K562 (cell line): ENCODE measurements around the gene C3orf70. TPM values are rescaled to one million over a fixed set of nuclear protein-coding genes. Genes with fewer than 3 reads are reported as not detected.

Source experiments
- KAT8 ChIP-seq: fragments of 450-650 bp; IDR thresholded peaks from 2 replicates; pipeline ENCODE4 v1.6.1; 2016; ENCODE audit warnings: low read depth, mild to moderate bottlenecking
- MYNN ChIP-seq, 2 experiments: sonication (generic); formaldehyde crosslinking in 1 of 2; IDR thresholded peaks; 2 replicates each; pipeline versions ENCODE4 v1.5.0 to v1.6.1; 2016 to 2020; ENCODE audit warnings: antibody characterized with exemption in 1 of 2, missing genetic modification reagents in 1 of 2
- ZNF507 ChIP-seq: conservative IDR thresholded peaks from 2 replicates; pipeline ENCODE4 v1.6.1; 2017; ENCODE audit warnings: missing genetic modification characterization, missing compliant biosample characterization
- ZNF584 ChIP-seq: fragments of 200-800 bp; sonication (Bioruptor generic); IDR thresholded peaks from 2 replicates; pipeline ENCODE4 v1.6.1; 2016; ENCODE audit warnings: low read depth, mild to moderate bottlenecking, missing genetic modification characterization, missing compliant biosample characterization
- polyA plus RNA-seq, 8 experiments: library from polyadenylated mRNA; depleted of rRNA in 4 of 8; stranded (reverse) in 5 of 8; unstranded in 3 of 8; fragments of >200 nt; fragmentation: Nextera tagmentation in 2 of 8; fragmentation: Illumina TruSeq in 1 of 8; extraction: Ambion mirVana in 2 of 8; extraction: Trizol in 1 of 8; gene quantifications; 2 replicates each; pipeline versions ENCODE4 v1.2.1 to v1.2.3, GENCODE V29; 2011 to 2014; ENCODE audit warnings: inconsistent platforms in 1 of 8, missing spikeins in 1 of 8
- total RNA-seq, 7 experiments: library from RNA; depleted of rRNA in 6 of 7; stranded (reverse); fragments of >200 nt in 6 of 7; fragmentation: Illumina TruSeq in 2 of 7; extraction: Trizol in 2 of 7; gene quantifications; 2 replicates each; pipeline versions ENCODE4 v1.2.1 to v1.2.3, GENCODE V29; 2011 to 2021; ENCODE audit warnings: low replicate concordance in 1 of 7
- TF ChIP-seq, protein P1 (sequence below): fragments of 450-650 bp; IDR thresholded peaks from 2 replicates; pipeline ENCODE4 v1.6.1; 2016; ENCODE audit warnings: mild to moderate bottlenecking, moderate library complexity

Gene C3orf70
- total and polyA plus RNA-seq, 9 of the 15 experiments (the other 6 are each of a cell fraction or from before 2014, with no cell fraction given), result 0.01 to 0.04 (median 0.03) TPM; not detected in 6

DNA sequence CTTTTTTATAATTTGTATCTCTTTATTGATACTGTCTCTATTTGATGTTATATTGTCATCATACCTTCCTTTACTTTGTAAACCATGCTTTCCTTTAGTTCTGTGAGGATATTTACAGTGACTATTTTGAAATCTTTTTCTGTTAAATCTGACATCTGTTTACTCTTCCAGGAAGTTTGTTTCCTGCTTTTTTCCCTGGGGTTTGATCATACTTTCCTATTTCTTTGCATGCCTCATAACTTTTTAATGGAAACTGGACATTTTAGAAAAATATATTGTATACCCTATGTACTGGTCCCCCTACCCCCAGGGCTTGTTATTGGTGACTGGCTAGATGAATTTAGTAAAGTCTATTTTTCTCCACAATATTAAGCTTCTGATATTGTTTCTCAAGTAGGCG is 115.1 kb downstream of the C3orf70 start (continued):
- TF ChIP-seq, protein P1, sequence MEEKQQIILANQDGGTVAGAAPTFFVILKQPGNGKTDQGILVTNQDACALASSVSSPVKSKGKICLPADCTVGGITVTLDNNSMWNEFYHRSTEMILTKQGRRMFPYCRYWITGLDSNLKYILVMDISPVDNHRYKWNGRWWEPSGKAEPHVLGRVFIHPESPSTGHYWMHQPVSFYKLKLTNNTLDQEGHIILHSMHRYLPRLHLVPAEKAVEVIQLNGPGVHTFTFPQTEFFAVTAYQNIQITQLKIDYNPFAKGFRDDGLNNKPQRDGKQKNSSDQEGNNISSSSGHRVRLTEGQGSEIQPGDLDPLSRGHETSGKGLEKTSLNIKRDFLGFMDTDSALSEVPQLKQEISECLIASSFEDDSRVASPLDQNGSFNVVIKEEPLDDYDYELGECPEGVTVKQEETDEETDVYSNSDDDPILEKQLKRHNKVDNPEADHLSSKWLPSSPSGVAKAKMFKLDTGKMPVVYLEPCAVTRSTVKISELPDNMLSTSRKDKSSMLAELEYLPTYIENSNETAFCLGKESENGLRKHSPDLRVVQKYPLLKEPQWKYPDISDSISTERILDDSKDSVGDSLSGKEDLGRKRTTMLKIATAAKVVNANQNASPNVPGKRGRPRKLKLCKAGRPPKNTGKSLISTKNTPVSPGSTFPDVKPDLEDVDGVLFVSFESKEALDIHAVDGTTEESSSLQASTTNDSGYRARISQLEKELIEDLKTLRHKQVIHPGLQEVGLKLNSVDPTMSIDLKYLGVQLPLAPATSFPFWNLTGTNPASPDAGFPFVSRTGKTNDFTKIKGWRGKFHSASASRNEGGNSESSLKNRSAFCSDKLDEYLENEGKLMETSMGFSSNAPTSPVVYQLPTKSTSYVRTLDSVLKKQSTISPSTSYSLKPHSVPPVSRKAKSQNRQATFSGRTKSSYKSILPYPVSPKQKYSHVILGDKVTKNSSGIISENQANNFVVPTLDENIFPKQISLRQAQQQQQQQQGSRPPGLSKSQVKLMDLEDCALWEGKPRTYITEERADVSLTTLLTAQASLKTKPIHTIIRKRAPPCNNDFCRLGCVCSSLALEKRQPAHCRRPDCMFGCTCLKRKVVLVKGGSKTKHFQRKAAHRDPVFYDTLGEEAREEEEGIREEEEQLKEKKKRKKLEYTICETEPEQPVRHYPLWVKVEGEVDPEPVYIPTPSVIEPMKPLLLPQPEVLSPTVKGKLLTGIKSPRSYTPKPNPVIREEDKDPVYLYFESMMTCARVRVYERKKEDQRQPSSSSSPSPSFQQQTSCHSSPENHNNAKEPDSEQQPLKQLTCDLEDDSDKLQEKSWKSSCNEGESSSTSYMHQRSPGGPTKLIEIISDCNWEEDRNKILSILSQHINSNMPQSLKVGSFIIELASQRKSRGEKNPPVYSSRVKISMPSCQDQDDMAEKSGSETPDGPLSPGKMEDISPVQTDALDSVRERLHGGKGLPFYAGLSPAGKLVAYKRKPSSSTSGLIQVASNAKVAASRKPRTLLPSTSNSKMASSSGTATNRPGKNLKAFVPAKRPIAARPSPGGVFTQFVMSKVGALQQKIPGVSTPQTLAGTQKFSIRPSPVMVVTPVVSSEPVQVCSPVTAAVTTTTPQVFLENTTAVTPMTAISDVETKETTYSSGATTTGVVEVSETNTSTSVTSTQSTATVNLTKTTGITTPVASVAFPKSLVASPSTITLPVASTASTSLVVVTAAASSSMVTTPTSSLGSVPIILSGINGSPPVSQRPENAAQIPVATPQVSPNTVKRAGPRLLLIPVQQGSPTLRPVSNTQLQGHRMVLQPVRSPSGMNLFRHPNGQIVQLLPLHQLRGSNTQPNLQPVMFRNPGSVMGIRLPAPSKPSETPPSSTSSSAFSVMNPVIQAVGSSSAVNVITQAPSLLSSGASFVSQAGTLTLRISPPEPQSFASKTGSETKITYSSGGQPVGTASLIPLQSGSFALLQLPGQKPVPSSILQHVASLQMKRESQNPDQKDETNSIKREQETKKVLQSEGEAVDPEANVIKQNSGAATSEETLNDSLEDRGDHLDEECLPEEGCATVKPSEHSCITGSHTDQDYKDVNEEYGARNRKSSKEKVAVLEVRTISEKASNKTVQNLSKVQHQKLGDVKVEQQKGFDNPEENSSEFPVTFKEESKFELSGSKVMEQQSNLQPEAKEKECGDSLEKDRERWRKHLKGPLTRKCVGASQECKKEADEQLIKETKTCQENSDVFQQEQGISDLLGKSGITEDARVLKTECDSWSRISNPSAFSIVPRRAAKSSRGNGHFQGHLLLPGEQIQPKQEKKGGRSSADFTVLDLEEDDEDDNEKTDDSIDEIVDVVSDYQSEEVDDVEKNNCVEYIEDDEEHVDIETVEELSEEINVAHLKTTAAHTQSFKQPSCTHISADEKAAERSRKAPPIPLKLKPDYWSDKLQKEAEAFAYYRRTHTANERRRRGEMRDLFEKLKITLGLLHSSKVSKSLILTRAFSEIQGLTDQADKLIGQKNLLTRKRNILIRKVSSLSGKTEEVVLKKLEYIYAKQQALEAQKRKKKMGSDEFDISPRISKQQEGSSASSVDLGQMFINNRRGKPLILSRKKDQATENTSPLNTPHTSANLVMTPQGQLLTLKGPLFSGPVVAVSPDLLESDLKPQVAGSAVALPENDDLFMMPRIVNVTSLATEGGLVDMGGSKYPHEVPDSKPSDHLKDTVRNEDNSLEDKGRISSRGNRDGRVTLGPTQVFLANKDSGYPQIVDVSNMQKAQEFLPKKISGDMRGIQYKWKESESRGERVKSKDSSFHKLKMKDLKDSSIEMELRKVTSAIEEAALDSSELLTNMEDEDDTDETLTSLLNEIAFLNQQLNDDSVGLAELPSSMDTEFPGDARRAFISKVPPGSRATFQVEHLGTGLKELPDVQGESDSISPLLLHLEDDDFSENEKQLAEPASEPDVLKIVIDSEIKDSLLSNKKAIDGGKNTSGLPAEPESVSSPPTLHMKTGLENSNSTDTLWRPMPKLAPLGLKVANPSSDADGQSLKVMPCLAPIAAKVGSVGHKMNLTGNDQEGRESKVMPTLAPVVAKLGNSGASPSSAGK, result no peak
- TF ChIP-seq KAT8, result no peak
- no peak for TF ChIP-seq MYNN (IDR thresholded peaks at IDR 0.05)
- TF ChIP-seq MYNN (CRISPR knock-in tag; IDR thresholded peaks at IDR 0.05), result no peak
- no peak for TF ChIP-seq ZNF507 (tag)
- TF ChIP-seq ZNF584 (CRISPR knock-in tag), result no peak
- TF ChIP-seq, all 486 proteins: peak for 0
